OCI-M2 (cell line): Measurements from ENCODE around the gene SLC25A39.

Source experiments
- DNase-seq: peaks from one replicate; lab custom pipeline; 2025; ENCODE audit not compliant: unreplicated experiment; lab: John Stamatoyannopoulos, UW

Gene SLC25A39

DNA sequence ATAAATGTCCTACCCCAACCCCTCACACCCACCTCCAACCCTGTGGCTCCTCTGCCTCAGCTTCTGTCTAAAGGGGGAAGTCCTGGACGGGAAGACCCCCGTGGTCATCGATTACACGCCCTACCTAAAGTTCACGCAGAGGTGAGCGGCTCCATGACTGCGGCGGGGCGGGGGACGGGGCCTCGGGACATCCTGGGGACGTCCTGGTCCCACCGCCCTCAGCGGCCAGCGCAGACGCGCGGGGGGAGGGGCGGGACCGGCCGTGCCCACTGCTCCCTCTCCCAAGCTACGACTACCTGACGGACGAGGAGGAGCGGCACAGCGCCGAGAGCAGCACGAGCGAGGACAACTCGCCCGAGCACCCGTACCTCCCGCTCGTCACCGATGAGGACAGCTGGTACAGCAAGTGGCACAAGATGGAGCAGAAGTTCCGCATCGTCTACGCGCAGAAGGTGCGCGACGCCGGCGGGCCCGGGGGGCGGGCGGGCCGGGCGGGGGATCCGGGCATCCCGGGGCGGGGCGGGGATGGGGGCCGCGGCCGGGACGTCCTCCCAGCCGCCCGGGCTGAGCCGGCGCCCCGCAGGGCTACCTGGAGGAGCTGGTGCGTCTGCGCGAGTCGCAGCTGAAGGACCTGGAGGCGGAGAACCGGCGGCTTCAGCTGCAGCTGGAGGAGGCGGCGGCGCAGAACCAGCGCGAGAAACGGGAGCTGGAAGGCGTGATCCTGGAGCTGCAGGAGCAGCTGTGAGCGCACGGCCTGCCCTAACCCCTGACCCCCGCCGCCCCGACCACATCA lies 9.6 kb downstream of the SLC25A39 start:
- DNase-seq = no peak

DNA sequence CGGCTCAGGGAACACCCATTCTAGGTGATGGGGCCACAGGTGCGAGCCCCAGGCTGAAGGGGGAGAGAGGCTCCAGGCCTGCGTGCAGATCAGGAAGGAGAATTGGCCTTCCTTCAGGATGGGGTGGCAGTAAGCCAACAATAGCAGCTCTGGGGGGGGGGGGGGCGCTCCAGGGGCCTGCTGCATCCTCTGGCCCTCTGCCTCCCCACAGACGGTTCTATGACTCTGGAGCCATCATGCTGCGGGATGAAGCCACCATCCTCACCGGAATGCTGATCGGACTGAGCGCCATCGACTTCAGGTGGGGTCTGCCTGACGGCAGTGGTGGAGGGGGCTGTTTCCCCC lies 10.1 kb downstream of the SLC25A39 start:
- DNase-seq = no peak

DNA sequence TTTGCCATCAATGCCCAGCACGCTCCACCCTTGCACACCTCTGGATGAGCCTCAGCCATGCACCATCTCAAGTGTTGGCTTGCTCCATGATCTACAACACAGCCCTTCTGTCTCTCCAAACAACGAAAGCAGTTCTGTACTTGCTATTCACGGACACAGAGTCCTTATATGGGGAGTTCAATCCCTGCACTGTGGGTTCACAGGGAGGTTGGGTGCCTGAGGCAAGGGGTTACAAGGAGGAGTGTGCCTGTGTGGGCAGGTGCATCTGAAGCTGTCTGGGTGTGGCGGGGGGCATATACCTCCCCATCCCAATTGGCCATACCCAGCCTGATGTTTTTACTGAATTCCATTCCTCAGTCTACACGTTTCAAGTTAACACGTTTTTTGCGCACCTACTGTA lies 10.6 kb downstream of the SLC25A39 start:
- DNase-seq = no peak

DNA sequence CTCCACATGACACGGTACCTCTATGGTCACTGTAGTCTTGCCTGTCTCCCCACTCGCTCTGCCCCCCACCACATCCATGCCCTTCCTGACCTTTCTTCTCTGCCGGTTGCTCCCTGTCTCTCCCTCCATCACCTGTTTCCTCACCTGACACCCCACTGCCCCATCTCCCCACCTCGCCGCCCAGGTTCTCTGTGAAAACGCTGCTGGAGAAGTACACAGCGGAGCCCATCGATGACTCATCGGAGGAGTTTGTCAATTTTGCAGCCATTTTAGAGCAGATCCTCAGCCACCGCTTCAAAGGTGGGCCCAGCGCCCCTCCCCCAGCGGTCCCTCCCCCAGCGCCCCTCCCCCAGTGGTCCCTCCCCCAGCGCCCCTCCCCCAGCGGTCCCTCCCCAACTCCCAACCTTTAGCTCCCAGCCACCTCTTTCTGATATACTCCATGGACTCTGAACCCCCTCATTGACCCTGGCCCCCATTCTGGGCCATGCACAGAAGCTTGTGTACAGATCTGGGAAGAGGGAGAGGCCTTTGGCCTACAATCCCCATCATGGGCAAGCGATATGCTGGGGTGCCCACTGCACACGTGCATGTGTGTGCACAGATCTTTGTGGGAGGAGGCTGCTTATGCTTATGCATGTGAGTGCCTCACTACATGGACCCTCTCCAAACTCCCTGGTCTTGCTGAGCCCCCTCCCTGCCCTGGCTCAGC lies 12.1 kb downstream of the SLC25A39 start:
- no peak for DNase-seq

DNA sequence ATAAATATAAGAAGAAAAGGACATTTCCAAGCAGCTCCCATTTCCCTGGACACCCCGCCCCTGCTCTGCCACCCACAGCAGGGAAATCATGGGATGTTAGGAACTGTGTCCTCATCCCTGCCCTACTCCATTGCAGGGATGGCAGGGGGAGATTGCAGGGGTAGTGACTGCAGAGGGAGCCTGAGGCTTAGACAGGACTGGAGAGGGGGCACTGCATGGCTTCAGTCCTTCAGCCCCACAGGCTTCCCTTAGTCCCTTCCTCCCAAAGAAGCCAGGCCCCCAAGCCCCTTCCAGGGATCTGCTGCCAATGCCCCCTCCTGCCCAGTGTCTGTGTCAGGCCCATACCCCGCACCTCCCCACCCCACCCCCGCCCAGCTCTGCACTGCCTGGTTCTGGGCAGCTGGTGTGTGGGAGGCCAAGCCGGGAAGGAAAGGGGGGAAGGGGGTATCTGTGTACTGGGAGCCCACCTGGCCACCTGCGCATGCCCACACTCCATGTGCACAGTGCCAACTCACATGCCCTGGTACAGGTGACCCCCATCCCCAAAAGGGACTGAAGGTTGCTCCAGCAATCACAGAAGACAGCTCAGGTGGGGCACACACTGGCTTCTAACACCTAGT lies 13.0 kb downstream of the SLC25A39 start:
- DNase-seq = no peak

DNA sequence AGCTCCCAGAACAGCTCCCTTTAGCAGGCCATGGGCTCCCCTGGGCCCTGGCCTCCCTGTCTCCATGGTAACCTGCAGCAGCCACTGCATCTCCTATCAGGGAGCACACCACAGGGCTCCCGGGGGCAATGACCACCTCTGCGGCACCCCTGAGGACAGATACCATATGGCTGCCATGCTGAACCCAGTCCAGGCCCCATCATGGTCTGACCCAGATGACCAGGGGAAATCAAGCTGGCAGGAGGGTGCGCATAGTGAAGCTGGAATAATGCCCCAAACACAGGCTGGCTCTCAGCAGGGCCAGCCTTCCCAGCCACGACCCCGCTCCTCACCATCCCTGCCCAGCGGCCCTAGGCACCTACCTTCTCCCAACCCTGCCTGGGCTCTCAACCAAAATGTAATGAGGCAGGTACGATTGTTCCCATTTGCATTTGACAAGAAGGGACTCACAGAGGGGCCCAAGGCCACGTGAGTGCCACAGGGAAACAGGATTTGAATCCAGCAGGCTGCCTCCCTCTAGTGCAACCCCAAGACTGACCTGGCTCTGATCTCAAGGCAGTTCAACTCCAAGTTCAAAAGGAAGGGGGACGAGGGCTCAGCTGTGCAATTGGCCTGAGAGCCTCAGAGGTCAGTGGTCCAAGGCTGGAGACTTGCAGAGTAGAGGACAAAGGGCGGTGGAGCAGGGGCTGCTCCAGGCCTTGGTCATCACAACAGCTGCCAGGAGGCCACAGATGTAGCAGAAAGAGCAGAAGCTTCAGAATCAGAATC lies 13.8 kb downstream of the SLC25A39 start:
- DNase-seq = no peak

DNA sequence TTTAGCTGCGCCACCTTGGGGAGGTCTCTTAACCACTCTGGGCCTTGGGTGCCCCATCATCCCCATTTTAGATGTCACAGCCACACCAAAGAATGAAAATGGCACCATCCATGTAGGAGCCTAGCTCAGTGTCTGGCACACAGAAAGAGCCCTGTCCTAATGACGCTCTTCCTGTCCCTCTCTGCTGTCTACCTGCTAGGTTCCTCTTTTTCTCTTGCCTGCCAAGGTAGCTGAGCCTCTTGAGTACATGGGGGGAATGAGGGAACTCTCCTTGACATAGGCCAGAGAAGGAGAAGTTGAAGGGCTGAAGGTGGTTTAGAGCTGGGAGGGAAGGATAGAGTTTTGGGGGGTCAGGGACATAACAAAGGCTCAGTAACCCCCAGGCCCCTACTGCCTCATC lies 14.4 kb downstream of the SLC25A39 start:
- no peak for DNase-seq

DNA sequence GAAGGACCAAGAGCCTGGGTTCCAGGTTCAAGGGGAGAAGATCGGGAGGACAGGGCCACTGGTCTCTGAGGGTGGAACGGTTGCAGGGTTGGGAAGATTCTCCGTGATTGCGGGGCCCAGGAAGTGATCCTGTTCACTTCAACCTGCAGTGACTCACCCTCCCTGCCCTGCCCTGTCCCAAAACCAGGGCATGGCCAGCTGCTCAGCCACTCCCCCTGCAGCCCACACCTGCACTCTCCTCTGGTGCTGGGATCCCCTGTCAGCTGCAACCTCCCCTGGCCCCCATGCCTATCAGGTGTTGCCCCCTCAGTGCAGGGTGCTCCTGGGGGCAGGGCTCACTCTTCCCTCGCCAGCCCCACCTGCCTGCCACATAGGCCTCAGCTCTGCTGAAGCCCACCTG lies 15.2 kb downstream of the SLC25A39 start:
- no peak for DNase-seq

DNA sequence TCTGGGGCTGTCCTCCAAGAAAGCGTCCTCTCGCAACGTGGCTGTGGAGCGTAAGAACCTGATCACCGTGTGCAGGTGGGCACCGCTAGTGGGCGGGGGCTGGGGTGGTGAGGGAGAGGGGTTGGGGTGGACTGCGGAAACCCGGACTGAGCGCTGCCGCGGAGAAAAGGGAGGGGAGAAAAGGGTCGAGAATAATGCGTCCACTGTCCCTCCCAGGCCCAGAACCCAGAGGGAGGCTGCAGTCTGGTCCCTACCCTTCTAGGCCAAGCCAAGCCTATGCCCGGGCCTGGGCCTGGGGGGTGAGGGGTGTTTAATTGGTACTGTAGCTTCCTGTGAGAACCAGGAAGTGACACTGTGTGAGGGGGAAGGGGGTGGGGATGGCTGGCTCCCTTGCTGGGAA lies 15.8 kb downstream of the SLC25A39 start:
- no peak for DNase-seq

DNA sequence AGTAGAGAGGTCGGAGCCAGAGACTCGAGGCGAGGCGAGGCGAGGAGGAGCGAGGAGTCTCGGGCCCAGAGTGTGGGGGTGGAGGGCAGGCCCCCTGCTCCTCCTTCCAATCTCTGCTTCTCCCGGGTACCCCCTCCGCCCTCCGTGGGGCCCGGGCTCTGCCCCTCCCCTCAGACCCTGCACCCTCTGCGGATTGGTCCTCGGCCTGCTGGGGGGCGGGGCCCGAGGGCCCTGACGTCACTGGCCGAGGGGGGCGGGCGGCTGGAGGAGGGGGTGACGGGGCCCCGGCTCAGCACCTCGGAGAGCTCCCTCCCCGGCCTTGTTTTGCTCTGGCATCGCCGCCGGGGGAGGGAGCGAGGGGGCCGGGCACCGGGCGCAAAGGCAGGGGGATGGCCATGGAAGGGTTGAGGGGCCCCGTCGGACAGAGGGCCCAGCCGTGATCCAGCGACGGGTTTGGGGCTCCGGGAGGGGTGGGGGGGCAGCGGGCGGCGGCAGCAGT lies 16.3 kb downstream of the SLC25A39 start, which contains the start of gene RUNDC3A:
Gene RUNDC3A, plus strand, starts transcription at position 282 of the 499 bp plus-strand sequence. CDS start 232 bp downstream, outside the sequence.
- no peak for DNase-seq

DNA sequence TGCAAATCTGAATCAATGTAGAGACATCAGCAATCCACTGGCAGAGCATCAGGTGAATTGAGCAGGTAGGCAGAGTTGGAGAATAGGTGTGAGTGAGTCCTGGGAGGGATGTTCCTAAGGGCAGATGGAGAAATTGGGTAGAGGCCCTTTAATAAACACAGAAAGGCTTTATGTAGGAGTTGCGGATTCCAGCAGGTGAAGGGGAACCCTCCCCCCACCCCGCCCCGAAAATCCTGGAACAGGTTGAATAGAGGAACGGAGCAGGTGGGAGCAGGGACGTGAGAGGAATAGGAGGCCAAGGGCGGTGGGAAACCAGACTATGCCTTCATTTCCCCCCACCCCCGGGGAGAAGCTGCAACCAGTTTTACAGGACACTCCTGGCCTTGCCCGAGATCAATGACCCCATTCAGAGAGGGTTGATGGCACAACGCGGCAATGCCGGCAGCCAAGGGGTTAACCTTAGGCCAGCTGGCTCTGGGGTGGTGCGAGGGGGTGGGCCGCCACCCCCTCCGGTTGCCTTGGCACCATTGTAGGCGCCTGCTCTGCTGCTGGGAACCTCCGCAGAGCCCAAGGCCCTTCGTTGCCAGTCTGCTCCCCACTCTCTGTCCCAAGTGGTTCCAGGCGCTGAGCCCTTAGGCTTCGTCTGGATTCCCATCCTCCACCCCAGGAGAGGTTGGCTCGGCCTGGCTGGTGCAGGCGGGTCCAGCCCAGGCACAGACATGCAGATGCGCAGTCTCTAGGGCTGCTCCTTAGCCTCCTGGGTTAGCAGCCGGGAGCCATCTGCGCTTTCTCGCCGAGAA lies 17.0 kb downstream of the SLC25A39 start:
- DNase-seq = no peak

DNA sequence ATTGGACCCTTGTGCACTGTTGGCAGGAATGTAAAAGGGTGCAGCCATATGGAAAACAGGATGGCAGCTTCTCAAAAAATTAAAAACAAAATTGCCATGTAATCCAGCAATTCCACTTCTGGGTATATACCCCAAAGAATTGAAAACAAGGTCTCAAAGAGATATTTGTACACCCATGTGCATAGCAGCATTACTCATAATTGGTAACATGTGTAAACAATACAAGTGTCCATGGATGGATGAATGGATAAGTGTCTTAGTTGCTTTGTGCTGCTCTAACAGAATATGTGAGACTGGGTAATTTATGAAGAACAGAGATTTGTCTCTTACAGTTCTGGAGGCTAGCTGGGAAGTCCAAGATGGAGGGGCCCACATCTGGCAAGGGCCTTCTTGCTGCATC lies 20.0 kb downstream of the SLC25A39 start:
- DNase-seq = no peak

DNA sequence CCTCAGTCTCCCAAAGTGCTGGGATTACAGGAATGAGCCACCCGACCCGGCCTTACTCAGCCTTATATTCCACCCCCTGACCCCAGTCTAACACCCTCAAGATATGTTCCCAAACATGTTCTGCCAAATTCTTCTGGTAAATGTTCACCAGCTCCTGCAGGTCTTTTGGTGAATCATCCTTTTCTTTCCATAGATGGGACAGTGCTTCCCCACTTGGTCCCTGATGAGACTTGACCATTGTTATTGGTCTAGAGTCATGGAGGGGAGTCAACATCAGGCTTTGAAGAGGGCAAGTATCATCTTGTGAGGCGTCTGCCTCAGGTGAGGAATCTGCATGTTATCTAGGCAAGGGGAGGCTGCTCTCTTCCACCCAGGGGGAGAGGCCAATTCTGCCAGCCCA lies 26.6 kb downstream of the SLC25A39 start:
- DNase-seq = no peak

DNA sequence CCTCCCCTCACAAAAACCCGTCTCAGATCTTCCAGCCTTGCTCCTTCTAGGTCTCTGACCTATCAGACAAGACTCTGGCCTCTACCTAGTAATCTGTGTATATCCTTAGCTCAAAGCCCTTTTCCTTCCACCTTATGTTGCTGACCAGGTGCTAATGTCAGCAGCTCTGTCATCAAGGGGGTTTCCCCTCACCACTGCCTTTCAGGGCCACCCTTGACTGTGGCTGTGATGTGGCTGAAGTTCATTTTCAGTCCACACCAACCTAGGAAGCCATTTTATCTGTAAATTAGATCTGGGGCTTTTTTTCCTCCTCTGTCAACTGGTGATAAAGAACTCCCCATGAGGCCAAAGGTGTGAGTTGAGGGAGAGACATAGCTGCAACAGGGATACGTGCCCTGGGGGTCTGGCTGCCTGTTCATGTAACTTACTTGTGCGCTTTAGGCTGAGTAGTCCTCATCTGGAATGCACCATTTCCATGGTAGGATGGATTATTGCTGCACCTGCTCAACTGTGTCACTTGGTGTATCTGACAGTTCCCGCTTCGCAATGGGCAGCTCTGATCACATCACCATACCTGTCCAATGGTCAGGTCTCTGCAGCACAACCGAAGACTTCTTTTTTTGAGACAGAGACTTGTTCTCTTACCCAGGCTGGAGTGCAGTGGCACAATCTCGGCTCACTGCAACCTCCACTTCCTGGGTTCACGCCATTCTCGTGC lies 31.0 kb downstream of the SLC25A39 start:
- no peak for DNase-seq

DNA sequence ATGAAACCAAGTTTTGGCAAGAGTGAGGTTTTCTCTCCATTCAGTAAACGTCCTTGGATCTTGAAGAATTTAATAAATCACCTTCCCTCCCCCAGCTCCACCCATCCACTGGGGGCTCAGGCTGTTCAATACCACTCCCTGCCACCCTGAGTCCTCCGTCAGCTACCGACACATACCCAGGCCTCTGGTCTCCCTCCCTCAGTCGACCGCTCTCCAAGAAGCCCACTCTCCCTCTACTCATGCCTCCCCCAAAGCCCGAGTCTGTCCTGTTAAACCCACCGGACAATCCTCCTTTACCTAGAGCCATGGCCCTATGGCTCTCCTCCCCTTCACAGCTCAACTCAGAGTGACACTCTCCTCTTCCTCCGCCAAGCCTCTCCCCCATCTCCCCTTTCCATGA lies 37.0 kb downstream of the SLC25A39 start:
- DNase-seq = no peak

DNA sequence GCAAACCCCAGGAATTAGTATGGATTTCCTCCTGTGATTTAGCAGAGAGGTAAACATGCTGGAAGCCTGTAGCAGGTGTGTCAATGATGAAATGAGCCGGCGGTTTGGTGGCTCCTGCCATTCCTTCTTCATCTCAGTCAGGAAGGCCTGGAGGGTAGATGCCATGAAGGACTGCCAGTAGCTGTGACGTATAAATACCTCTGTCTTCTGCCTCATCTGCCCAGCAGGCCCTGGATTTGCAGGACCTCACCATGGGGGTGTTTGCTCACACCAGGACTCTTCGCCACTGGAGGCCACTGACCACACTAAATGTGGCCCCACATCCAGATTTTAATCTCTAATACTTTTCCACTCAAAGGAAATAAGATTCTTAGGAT lies 40.6 kb downstream of the SLC25A39 start:
- no peak for DNase-seq

DNA sequence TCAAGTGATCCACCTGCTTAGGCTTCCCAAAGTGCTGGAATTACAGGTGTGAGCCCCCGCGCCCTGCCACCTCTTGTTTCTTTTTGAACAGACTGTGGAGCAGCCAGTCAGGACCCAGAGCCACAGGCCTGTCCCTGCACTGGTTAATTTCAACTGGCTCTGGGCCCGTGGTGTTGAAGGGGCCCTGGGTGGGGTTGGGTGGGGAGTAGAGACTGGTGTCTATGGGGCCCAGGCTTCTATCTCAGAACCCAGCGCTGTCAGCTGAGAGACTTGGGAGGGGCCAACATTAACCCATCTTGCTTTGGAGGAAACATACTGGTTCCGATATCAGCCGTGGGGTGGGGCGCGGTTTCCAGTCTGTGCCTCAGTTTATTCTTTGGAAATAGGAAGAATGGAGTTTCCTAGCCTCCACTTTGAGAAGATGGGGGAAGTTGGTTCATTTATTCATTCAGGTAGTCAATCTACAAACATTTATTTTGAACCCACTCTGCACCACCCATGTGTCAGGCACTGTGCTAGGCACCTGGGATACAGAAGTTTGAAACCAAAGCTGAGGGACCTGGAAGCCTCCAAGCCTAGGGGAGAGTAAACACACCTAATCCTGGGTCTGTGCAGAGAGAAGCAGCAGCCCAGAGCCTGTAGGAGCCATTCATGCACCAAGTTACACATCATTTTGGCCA lies 41.1 kb downstream of the SLC25A39 start:
- no peak for DNase-seq

DNA sequence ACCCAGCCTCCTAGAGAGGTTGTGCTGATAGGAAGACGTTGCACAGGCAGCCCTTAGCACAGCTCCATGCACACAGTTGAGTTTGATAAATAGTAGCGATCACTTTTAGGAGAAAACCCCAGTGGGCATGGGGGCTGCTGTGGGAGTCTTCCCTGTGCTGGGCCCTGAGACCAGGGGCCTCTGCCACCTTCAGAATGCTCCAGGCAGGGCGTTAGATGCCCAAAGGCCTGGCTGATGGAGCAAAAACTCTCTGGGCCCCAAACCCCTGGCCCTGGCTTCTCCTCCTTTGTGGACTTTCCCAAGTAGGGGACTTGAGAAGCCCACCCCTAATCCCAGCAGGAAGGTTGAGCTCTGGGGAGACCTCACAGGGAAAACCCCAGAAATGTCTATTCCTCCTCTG lies 42.4 kb downstream of the SLC25A39 start:
- DNase-seq = no peak

DNA sequence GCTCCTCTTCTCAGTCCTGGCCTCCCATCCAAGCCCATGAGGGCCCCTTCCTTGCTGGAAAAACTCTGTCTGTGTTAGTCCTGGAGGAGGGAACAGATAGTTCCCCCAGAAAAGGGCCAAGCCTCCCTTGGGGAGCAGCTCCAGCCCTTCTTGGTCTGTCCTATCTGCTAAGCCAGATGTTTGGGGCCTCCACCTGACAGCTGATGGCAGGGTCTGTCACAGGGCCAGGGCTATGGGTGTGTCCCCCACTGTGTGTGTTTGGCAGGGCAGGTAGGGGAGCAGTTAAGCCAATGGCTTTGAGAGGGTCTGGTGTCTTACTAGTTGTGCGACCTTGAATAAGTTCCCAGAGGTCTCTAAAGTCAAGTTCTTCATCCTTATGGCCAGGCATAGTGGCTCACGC lies 43.1 kb downstream of the SLC25A39 start:
- DNase-seq = no peak
